ENCODE measurements around the gene CTAGE4.
"Not testable (repeated sequence)": the region's sequence is repeated elsewhere in the genome, so short reads cannot be mapped to it uniquely, and the experiment has no call there.

The CTAGE4 gene

DNA sequence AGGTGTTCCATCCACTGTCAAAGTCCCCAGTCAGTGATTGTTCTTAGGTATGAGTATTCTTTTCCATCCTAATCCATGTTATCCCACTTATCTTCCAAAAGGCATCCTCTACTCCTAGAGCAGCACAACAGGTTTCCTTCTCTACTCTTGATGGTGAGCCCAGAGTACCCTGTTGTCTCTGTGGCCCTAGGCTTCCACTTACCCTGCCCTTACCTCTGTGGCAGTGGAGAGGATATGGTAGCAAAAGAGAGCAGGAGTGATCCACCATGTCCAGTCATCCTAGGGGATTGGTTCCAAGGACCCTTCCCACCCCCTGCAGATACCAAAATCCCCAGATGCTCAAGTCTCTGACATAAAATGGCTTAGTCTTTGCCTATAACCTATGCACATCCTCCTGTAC lies 33.9 kb downstream of the CTAGE4 start:
- not testable (repeated sequence) for DNase-seq

- DNase-seq, result not testable (repeated sequence)
Observed at GRCh38 chr7:144218581-144218980, 35.3 kb downstream of the CTAGE4 start.

DNA sequence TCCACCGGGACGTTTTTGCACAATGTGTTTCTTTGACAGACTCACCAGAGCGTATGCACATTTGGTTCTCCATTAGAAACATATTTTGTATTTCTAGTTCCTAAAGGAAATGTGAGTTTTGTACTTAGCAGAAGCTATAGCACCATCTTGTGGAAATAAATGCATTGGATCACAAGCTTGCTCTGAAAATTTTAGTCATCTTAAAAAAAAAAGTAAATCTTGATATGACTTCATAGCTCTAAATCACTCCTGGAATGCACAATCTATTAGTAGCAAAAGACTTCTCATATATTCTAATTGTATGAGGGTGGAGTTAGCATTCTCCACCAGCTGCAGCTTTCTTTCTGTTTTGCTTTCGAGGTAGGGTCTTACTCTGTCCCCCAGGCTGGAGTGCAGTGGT lies 35.9 kb downstream of the CTAGE4 start:
- not testable (repeated sequence) for DNase-seq

- not testable (repeated sequence) for DNase-seq
Observed at GRCh38 chr7:144220531-144220930, 37.3 kb downstream of the CTAGE4 start.

GRCh38 chr7:144223675-144224074 lies 40.4 kb downstream of the CTAGE4 start:
- not testable (repeated sequence) for DNase-seq

DNA sequence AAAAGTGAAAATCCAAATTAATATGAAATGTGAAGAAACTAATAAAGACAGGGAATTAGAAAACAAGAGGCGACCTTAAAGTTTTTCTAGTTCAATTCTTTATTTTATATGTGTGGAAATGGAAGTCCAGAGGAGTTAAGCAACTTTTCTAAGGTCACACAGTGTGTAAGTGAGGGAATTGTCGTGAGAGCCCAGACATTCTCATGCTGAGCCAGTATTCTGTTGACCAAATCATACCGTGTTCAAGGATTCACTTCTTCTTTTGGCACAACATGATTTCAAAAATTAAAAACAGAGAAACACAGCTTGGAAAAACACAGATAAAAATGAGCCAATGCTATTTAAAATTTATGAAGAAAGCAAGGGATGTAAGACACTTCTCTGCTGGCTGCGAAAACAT lies 43.6 kb downstream of the CTAGE4 start:
- not testable (repeated sequence) for DNase-seq

DNA sequence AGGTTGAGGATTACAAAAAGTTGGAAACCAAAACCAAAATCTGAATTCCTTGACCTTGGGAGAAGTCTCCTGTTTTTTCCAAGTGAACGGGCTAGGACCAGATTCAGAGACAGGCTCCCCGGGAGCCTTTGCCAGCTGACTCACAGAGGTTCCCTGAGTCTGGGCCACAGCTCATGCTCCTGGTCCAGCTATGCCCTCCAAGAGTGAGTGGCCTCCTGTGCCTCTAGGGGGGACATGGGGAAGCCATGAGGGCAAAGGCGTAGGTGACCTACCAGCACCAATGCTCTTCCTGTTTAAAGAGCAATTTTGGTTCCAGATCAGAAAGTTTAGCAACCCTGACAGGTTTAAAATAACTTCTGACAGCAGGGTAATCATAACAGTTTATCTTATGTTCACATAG lies 45.5 kb downstream of the CTAGE4 start:
- not testable (repeated sequence) for DNase-seq

GRCh38 chr7:144231027-144231426 lies 47.8 kb downstream of the CTAGE4 start:
- not testable (repeated sequence) for DNase-seq

- not testable (repeated sequence) for DNase-seq
Observed at GRCh38 chr7:144233039-144233438, 49.8 kb downstream of the CTAGE4 start.

Data from AML-193 (cell line).